Measurements from ENCODE around the gene QRICH2. TPM values are rescaled to one million over a fixed set of nuclear protein-coding genes. Genes with fewer than 3 reads are reported as not detected.

QRICH2 gene
- total and polyA plus RNA-seq, 10 of the 15 experiments (the other 5 are each of a cell fraction or from before 2014, with no cell fraction given), result 0.04 to 0.72 (median 0.25) TPM

DNA sequence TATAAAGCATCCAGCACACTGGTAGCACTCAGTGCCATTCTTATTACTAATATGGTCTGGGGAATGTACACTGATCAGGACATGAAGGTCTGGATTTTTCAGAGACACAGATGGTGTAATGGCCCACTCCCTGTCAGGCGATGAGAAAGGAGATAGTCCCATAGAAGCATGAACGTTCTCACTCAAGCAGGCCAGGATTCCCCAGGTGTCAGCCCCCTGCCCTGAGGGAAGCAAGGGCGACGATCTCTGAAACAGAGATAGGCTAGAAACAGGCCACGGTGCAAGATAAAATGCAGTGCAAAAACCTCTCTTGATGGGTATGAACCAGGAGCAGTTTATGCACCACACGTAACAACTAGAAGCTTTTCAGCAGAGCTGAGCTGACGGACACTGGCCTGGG, 35.0 kb upstream of the QRICH2 start (continued):
- TF ChIP-seq, protein P1, sequence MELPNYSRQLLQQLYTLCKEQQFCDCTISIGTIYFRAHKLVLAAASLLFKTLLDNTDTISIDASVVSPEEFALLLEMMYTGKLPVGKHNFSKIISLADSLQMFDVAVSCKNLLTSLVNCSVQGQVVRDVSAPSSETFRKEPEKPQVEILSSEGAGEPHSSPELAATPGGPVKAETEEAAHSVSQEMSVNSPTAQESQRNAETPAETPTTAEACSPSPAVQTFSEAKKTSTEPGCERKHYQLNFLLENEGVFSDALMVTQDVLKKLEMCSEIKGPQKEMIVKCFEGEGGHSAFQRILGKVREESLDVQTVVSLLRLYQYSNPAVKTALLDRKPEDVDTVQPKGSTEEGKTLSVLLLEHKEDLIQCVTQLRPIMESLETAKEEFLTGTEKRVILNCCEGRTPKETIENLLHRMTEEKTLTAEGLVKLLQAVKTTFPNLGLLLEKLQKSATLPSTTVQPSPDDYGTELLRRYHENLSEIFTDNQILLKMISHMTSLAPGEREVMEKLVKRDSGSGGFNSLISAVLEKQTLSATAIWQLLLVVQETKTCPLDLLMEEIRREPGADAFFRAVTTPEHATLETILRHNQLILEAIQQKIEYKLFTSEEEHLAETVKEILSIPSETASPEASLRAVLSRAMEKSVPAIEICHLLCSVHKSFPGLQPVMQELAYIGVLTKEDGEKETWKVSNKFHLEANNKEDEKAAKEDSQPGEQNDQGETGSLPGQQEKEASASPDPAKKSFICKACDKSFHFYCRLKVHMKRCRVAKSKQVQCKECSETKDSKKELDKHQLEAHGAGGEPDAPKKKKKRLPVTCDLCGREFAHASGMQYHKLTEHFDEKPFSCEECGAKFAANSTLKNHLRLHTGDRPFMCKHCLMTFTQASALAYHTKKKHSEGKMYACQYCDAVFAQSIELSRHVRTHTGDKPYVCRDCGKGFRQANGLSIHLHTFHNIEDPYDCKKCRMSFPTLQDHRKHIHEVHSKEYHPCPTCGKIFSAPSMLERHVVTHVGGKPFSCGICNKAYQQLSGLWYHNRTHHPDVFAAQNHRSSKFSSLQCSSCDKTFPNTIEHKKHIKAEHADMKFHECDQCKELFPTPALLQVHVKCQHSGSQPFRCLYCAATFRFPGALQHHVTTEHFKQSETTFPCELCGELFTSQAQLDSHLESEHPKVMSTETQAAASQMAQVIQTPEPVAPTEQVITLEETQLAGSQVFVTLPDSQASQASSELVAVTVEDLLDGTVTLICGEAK (IDR thresholded peaks at IDR 0.05; ENCODE audit: borderline replicate concordance), result no peak

DNA sequence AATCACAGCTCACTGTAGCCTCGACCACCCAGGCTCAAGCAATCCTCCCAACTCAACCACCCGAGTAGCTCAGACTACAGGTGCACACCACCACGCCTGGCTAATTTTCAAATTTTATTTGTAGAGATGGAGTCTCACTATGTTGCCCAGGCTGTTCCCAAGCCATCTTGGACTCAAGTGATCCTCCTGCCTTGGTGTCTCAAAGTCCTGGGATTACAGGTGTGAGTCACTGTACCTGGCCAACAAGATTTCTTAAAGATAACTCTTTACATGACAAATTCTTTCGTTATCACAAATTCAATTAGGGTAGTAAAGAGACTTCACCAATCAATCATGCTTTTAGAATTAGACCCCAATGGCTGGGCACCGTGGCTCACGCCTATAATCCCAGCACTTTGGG, 33.2 kb upstream of the QRICH2 start:
- no peaks in the 10 kb centered on the region for H3K9me3 ChIP-seq (replicated peaks; ENCODE audit: control insufficient read depth, insufficient read depth, low read length)
- no peak overlapping the region for H3K27ac ChIP-seq (ENCODE audit: control insufficient read depth, insufficient read depth)
- H3K27me3 ChIP-seq (replicated peaks in 1 of 2; ENCODE audit: control insufficient read depth in 2 of 2, insufficient read depth in 2 of 2, low read length in 1 of 2), result no peaks in the 10 kb centered on the region
- intact Hi-C loops (cut with micrococcal nuclease; ENCODE audit: unreplicated experiment), result no loop called here
- H2AFZ ChIP-seq (ENCODE audit: control insufficient read depth, low read depth, low read length), result no peak overlapping the region
- no peaks in the 10 kb centered on the region for H3K4me1 ChIP-seq (ENCODE audit: control insufficient read depth, insufficient read depth, low read length)
- no peak for DNase-seq (ENCODE audit: low read depth, low spot score)
- H3K9ac ChIP-seq (ENCODE audit: control insufficient read depth, insufficient read depth, low read length), result no peak overlapping the region
- no peak for FAIRE-seq
- no peaks in the 10 kb centered on the region for H4K20me1 ChIP-seq (ENCODE audit: control insufficient read depth, insufficient read depth)
- SMC1A ChIA-PET (ENCODE audit: uncharacterized antibody, unreplicated experiment), result no interaction called here
- in situ Hi-C loops (cut with MboI), result no loop called here
- POLR2A ChIA-PET, result interaction anchor here (0.7 kb wide), 1 partner anchor 269 kb away, joined by 8 read pairs; the partner anchor contains the start of gene SRP68
- RAD21 ChIA-PET (ENCODE audit: unreplicated experiment), result no interaction called here
- 0 out of 4 replicates have a peak, but pooled peaks cover 0 to 6% of the 10 kb centered on the region in 2 experiments for H3K36me3 ChIP-seq (ENCODE audit: control insufficient read depth in 2 of 2, insufficient read depth in 2 of 2, low read length in 1 of 2)
- CTCF ChIA-PET, result no interaction called here
- 96% methylated on average over 6 of the region's 6 CpGs for WGBS (ENCODE audit: insufficient coverage, insufficient replicate concordance, low lambda C conversion rate, missing lambda C conversion rate)
- H3K79me2 ChIP-seq (ENCODE audit: control insufficient read depth, insufficient read depth, low read length), result no peaks in the 10 kb centered on the region
- no peak overlapping the region for H3K4me3 ChIP-seq
- no peak for ATAC-seq
- BruUV-seq (replicated peaks), result no TSS peak
- no peak overlapping the region for H3K4me2 ChIP-seq (ENCODE audit: control insufficient read depth, insufficient read depth)
- TF ChIP-seq NBN (IDR thresholded peaks at IDR 0.05) (no peak), BRCA1 (IDR thresholded peaks at IDR 0.05; ENCODE audit: low read depth, low read length) (no peak), HDGF (IDR thresholded peaks at IDR 0.05) (no peak), NR2C2 (IDR thresholded peaks at IDR 0.05; ENCODE audit: borderline replicate concordance, control insufficient read depth, insufficient read length, low read depth) (no peak), BHLHE40 (IDR thresholded peaks at IDR 0.05; ENCODE audit: borderline replicate concordance in 1 of 2, low read depth in 2 of 2, low read length in 1 of 2) (no peak), ATF7 (IDR thresholded peaks at IDR 0.05; ENCODE audit: low read depth) (no peak), WRNIP1 (IDR thresholded peaks at IDR 0.05; ENCODE audit: borderline replicate concordance, low read depth, low read length) (no peak), GABPA (IDR thresholded peaks at IDR 0.05; ENCODE audit: low read depth) (no peak), IKZF1 (conservative IDR thresholded peaks at IDR 0.05) (no peak), LARP7 (IDR thresholded peaks at IDR 0.05) (no peak), MYB (IDR thresholded peaks at IDR 0.05; ENCODE audit: borderline replicate concordance, low read depth, low read length) (no peak), RFX5 (IDR thresholded peaks at IDR 0.05; ENCODE audit: low read depth, low read length) (no peak)
- TF ChIP-seq, protein P2, sequence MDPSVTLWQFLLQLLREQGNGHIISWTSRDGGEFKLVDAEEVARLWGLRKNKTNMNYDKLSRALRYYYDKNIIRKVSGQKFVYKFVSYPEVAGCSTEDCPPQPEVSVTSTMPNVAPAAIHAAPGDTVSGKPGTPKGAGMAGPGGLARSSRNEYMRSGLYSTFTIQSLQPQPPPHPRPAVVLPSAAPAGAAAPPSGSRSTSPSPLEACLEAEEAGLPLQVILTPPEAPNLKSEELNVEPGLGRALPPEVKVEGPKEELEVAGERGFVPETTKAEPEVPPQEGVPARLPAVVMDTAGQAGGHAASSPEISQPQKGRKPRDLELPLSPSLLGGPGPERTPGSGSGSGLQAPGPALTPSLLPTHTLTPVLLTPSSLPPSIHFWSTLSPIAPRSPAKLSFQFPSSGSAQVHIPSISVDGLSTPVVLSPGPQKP (IDR thresholded peaks at IDR 0.05; ENCODE audit: low read depth, low read length), result no peak
- TF ChIP-seq, protein P3, sequence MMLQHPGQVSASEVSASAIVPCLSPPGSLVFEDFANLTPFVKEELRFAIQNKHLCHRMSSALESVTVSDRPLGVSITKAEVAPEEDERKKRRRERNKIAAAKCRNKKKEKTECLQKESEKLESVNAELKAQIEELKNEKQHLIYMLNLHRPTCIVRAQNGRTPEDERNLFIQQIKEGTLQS (IDR thresholded peaks at IDR 0.05; ENCODE audit: borderline replicate concordance, extremely low read depth, low read depth, low read length), result no peak
- TF ChIP-seq, protein P4, sequence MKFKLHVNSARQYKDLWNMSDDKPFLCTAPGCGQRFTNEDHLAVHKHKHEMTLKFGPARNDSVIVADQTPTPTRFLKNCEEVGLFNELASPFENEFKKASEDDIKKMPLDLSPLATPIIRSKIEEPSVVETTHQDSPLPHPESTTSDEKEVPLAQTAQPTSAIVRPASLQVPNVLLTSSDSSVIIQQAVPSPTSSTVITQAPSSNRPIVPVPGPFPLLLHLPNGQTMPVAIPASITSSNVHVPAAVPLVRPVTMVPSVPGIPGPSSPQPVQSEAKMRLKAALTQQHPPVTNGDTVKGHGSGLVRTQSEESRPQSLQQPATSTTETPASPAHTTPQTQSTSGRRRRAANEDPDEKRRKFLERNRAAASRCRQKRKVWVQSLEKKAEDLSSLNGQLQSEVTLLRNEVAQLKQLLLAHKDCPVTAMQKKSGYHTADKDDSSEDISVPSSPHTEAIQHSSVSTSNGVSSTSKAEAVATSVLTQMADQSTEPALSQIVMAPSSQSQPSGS (IDR thresholded peaks at IDR 0.05; ENCODE audit: low read length), result no peak
